ENCODE measurements around the gene UPK3B. TPM values are rescaled to one million over a fixed set of nuclear protein-coding genes. Genes with fewer than 3 reads are reported as not detected.
"Not testable (repeated sequence)": the region's sequence is repeated elsewhere in the genome, so short reads cannot be mapped to it uniquely, and the experiment has no call there.

The UPK3B gene
- total RNA-seq, 1 experiment from 2014 or later = not detected

- H3K4me1 ChIP-seq (ENCODE audit: insufficient read depth, low read length, poor library complexity, severe bottlenecking); intact Hi-C loops (cut with micrococcal nuclease; ENCODE audit: unreplicated experiment); H3K9me3 ChIP-seq (ENCODE audit: low read depth, low read length, poor library complexity, severe bottlenecking); H3K27ac ChIP-seq (ENCODE audit: low read depth, low read length, poor library complexity, severe bottlenecking); H3K27me3 ChIP-seq (replicated peaks; ENCODE audit: insufficient read depth, low read depth, low read length, poor library complexity); H3K4me3 ChIP-seq (ENCODE audit: low read depth, low read length, poor library complexity, severe bottlenecking); CTCF ChIA-PET; DNase-seq (ENCODE audit: low spot score); BruUV-seq (replicated peaks); H3K36me3 ChIP-seq (ENCODE audit: insufficient read depth, low read length, poor library complexity, severe bottlenecking); POLR2A ChIA-PET (ENCODE audit: low non-redundant PET): not testable (repeated sequence)
Measured at GRCh38 chr7:76551992-76552391, 41.6 kb downstream of the UPK3B start.

GRCh38 chr7:76559685-76560084 lies 49.3 kb downstream of the UPK3B start:
- H3K4me1 ChIP-seq (ENCODE audit: insufficient read depth, low read length, poor library complexity, severe bottlenecking); intact Hi-C loops (cut with micrococcal nuclease; ENCODE audit: unreplicated experiment); H3K27ac ChIP-seq (ENCODE audit: low read depth, low read length, poor library complexity, severe bottlenecking); CTCF ChIA-PET; H3K36me3 ChIP-seq (ENCODE audit: insufficient read depth, low read length, poor library complexity, severe bottlenecking); H3K27me3 ChIP-seq (replicated peaks; ENCODE audit: insufficient read depth, low read depth, low read length, poor library complexity); H3K9me3 ChIP-seq (ENCODE audit: low read depth, low read length, poor library complexity, severe bottlenecking); BruUV-seq (replicated peaks); H3K4me3 ChIP-seq (ENCODE audit: low read depth, low read length, poor library complexity, severe bottlenecking); DNase-seq (ENCODE audit: low spot score); POLR2A ChIA-PET (ENCODE audit: low non-redundant PET): not testable (repeated sequence)

GRCh38 chr7:76560157-76560556 lies 49.8 kb downstream of the UPK3B start:
- H3K27ac ChIP-seq (ENCODE audit: low read depth, low read length, poor library complexity, severe bottlenecking); H3K9me3 ChIP-seq (ENCODE audit: low read depth, low read length, poor library complexity, severe bottlenecking); DNase-seq (ENCODE audit: low spot score); H3K4me1 ChIP-seq (ENCODE audit: insufficient read depth, low read length, poor library complexity, severe bottlenecking); CTCF ChIA-PET; H3K36me3 ChIP-seq (ENCODE audit: insufficient read depth, low read length, poor library complexity, severe bottlenecking); BruUV-seq (replicated peaks); intact Hi-C loops (cut with micrococcal nuclease; ENCODE audit: unreplicated experiment); H3K27me3 ChIP-seq (replicated peaks; ENCODE audit: insufficient read depth, low read depth, low read length, poor library complexity); H3K4me3 ChIP-seq (ENCODE audit: low read depth, low read length, poor library complexity, severe bottlenecking); POLR2A ChIA-PET (ENCODE audit: low non-redundant PET): not testable (repeated sequence)

GRCh38 chr7:76561342-76561741 lies 51.0 kb downstream of the UPK3B start:
- H3K4me3 ChIP-seq (ENCODE audit: low read depth, low read length, poor library complexity, severe bottlenecking); H3K9me3 ChIP-seq (ENCODE audit: low read depth, low read length, poor library complexity, severe bottlenecking); CTCF ChIA-PET; H3K4me1 ChIP-seq (ENCODE audit: insufficient read depth, low read length, poor library complexity, severe bottlenecking); DNase-seq (ENCODE audit: low spot score); H3K27ac ChIP-seq (ENCODE audit: low read depth, low read length, poor library complexity, severe bottlenecking); POLR2A ChIA-PET (ENCODE audit: low non-redundant PET); H3K27me3 ChIP-seq (replicated peaks; ENCODE audit: insufficient read depth, low read depth, low read length, poor library complexity); H3K36me3 ChIP-seq (ENCODE audit: insufficient read depth, low read length, poor library complexity, severe bottlenecking); BruUV-seq (replicated peaks); intact Hi-C loops (cut with micrococcal nuclease; ENCODE audit: unreplicated experiment): not testable (repeated sequence)

GRCh38 chr7:76565001-76565400 lies 54.6 kb downstream of the UPK3B start:
- intact Hi-C loops (cut with micrococcal nuclease; ENCODE audit: unreplicated experiment); H3K27ac ChIP-seq (ENCODE audit: low read depth, low read length, poor library complexity, severe bottlenecking); H3K4me3 ChIP-seq (ENCODE audit: low read depth, low read length, poor library complexity, severe bottlenecking); DNase-seq (ENCODE audit: low spot score); CTCF ChIA-PET; H3K9me3 ChIP-seq (ENCODE audit: low read depth, low read length, poor library complexity, severe bottlenecking); H3K36me3 ChIP-seq (ENCODE audit: insufficient read depth, low read length, poor library complexity, severe bottlenecking); H3K4me1 ChIP-seq (ENCODE audit: insufficient read depth, low read length, poor library complexity, severe bottlenecking); POLR2A ChIA-PET (ENCODE audit: low non-redundant PET); BruUV-seq (replicated peaks); H3K27me3 ChIP-seq (replicated peaks; ENCODE audit: insufficient read depth, low read depth, low read length, poor library complexity): not testable (repeated sequence)

Other genes starting within 250 kb of the UPK3B start
- 354 and 375 TPM in 2 replicates for gene HSPB1, start 207.9 kb upstream of the UPK3B start, total RNA-seq (2021)
- 222 and 249 TPM in 2 replicates for gene YWHAG, start 151.6 kb upstream of the UPK3B start, total RNA-seq (2021)
- 1.2 and 1.8 TPM in 2 replicates for gene SSC4D, start 100.9 kb upstream of the UPK3B start, total RNA-seq (2021)
- gene ZP3, start 85.6 kb upstream of the UPK3B start, total RNA-seq (2021) = 9.4 and 9.8 TPM in 2 replicates
- 33.8 and 41.9 TPM in 2 replicates for gene DTX2, start 48.8 kb upstream of the UPK3B start, total RNA-seq (2021)
- 0.13 TPM in 1 of 2 replicates, not detected in the other for gene SPDYE16, start 32.7 kb downstream of the UPK3B start, total RNA-seq (2021)
- gene POMZP3, start 116.7 kb downstream of the UPK3B start, total RNA-seq (2021) = 30.6 and 32.2 TPM in 2 replicates

All from A673 (cell line).